Naive thymus-derived CD4-positive, alpha-beta T cell (primary cell): ENCODE data around the gene RAD51B. TPM values are rescaled to one million over a fixed set of nuclear protein-coding genes. Genes with fewer than 3 reads are reported as not detected.
A peak's percentile ranks its signal among the peaks of the same experiment; 100 is the strongest.

Source experiments
- ATAC-seq: fragments of 150-1000 bp; cut with Tn5 transposase; 2 replicates; pipeline ENCODE4 v1.10.0; 2021; ENCODE audit warnings: mild to moderate bottlenecking, moderate library complexity
- CTCF ChIA-PET: fragments of 350-600 bp; sonication (Branson Sonifier 250); formaldehyde crosslinking; loops from one replicate; lab custom pipeline; 2021; ENCODE audit warnings: antibody characterized with exemption; lab: Charles Lee
- POLR2A ChIA-PET: fragments of 350-600 bp; sonication (Branson Sonifier 250); formaldehyde crosslinking; loops from one replicate; lab custom pipeline; 2021; ENCODE audit warnings: antibody characterized with exemption, inconsistent platforms; lab: Charles Lee
- DNase-seq, 9 donors: peaks; one replicate each; pipeline versions ENCODE4 v3.0.0 to v3.0.0-alpha.2; 2020 to 2022; ENCODE audit warnings: mixed read lengths in 1 of 9
- H3K27ac ChIP-seq: one replicate; pipeline ENCODE4 v1.7.0; 2013; ENCODE audit warnings: mild to moderate bottlenecking, low read depth, low read length, moderate library complexity
- H3K27me3 ChIP-seq, 2 donors: one replicate each; pipeline ENCODE4 v1.7.0; 2013; ENCODE audit warnings: low read length in 2 of 2, mild to moderate bottlenecking in 2 of 2, moderate library complexity in 2 of 2; ENCODE audit not compliant: control insufficient read depth in 2 of 2, insufficient read depth in 2 of 2
- H3K36me3 ChIP-seq, 3 experiments: 1 replicate in 2 of 3; 2 replicates in 1 of 3; pipeline ENCODE4 v1.7.0; 2013; ENCODE audit warnings: low read length in 3 of 3, mild to moderate bottlenecking in 3 of 3, moderate library complexity in 1 of 3; ENCODE audit not compliant: insufficient read depth in 3 of 3, control insufficient read depth in 2 of 3
- H3K4me1 ChIP-seq, 2 donors: one replicate each; pipeline ENCODE4 v1.7.0; 2013; ENCODE audit warnings: low read length in 2 of 2, mild to moderate bottlenecking in 2 of 2, moderate library complexity in 1 of 2; ENCODE audit not compliant: control insufficient read depth in 2 of 2, insufficient read depth in 2 of 2
- H3K4me3 ChIP-seq: 2 replicates; pipeline ENCODE4 v1.7.0; 2013; ENCODE audit warnings: mild to moderate bottlenecking, low read length
- H3K9me3 ChIP-seq, 3 experiments: 1 replicate in 2 of 3; 2 replicates in 1 of 3; pipeline ENCODE4 v1.7.0; 2013; ENCODE audit warnings: low read length in 3 of 3; ENCODE audit not compliant: control insufficient read depth in 2 of 3
- H3K27ac Mint-ChIP-seq, 9 donors: one replicate each; pipeline ENCODE4 v1.8.0; 2020 to 2022; ENCODE audit warnings: mixed read lengths in 9 of 9, mild to moderate bottlenecking in 8 of 9, moderate library complexity in 5 of 9, inconsistent platforms in 2 of 9
- H3K27me3 Mint-ChIP-seq, 5 donors: one replicate each; pipeline ENCODE4 v1.8.0; 2021 to 2022; ENCODE audit warnings: mixed read lengths in 5 of 5, mild to moderate bottlenecking in 1 of 5
- H3K36me3 Mint-ChIP-seq, 5 donors: one replicate each; pipeline ENCODE4 v1.8.0; 2020 to 2022; ENCODE audit warnings: mixed read lengths in 5 of 5, mild to moderate bottlenecking in 3 of 5, inconsistent platforms in 1 of 5
- H3K4me1 Mint-ChIP-seq, 7 donors: one replicate each; pipeline ENCODE4 v1.8.0; 2020 to 2022; ENCODE audit warnings: mixed read lengths in 7 of 7, mild to moderate bottlenecking in 3 of 7, inconsistent platforms in 1 of 7
- H3K4me3 Mint-ChIP-seq, 10 donors: one replicate each; pipeline ENCODE4 v1.8.0; 2020 to 2022; ENCODE audit warnings: mild to moderate bottlenecking in 10 of 10, mixed read lengths in 10 of 10, moderate library complexity in 6 of 10, inconsistent platforms in 2 of 10
- H3K9me3 Mint-ChIP-seq, 11 donors: one replicate each; pipeline ENCODE4 v1.8.0; 2020 to 2022; ENCODE audit warnings: mixed read lengths in 11 of 11, mild to moderate bottlenecking in 4 of 11, inconsistent platforms in 1 of 11, moderate library complexity in 1 of 11
- intact Hi-C, 2 donors: fragments of 100-400 bp; cut with micrococcal nuclease; formaldehyde crosslinking; loops; one replicate each; pipeline ENCODE4 v1.15.1; 2023
- polyA plus RNA-seq, 2 donors: library from polyadenylated mRNA; unstranded; fragments of 300-500 nt; fragmentation: Illumina TruSeq; gene quantifications; one replicate each; pipeline ENCODE4 v1.2.3, GENCODE V29; 2021
- total RNA-seq, 6 experiments: library from RNA in 5 of 6; stranded (reverse) in 5 of 6; gene quantifications; 1 replicate in 5 of 6; 2 replicates in 1 of 6; pipeline ENCODE4 v1.2.3 and lab custom pipeline; 2021 to 2026

The RAD51B gene
- total and polyA plus RNA-seq, 7 experiments from 2014 or later = 15.0 to 42.2 (median 28.8) TPM

GRCh38 chr14:68391311-68392014, 571.9 kb downstream of the RAD51B start:
- no peaks in the 10 kb centered on the region for H3K36me3 ChIP-seq
- H3K36me3 Mint-ChIP-seq = peaks cover 0 to 23% (median 0%) of the 10 kb centered on the region in 5 donors
- H3K4me3 ChIP-seq = no peak overlapping the region
- H3K4me1 ChIP-seq = no peaks in the 10 kb centered on the region
- H3K9me3 Mint-ChIP-seq = no peaks in the 10 kb centered on the region
- H3K27ac Mint-ChIP-seq = peak overlapping the region in 1 of 9 donors; percentile 30
- POLR2A ChIA-PET = no interaction called here
- H3K4me3 Mint-ChIP-seq = no peak overlapping the region
- ATAC-seq = no peak
- CTCF ChIA-PET = no interaction called here
- intact Hi-C loops = no loop called here
- H3K4me1 Mint-ChIP-seq = peaks cover 0 to 12% (median 5%) of the 10 kb centered on the region in 7 donors
- no peaks in the 10 kb centered on the region for H3K27me3 Mint-ChIP-seq
- H3K27ac ChIP-seq = no peak overlapping the region
- no peaks in the 10 kb centered on the region for H3K9me3 ChIP-seq
- H3K27me3 ChIP-seq = no peaks in the 10 kb centered on the region
- no peak for DNase-seq

- ChIA-PET POLR2A (no interaction called here), CTCF (interaction anchor here (0.6 kb wide), 1 partner anchor 9 kb away, joined by 3 read pairs; no protein-coding TSS in a partner anchor)
- no peak for DNase-seq
- H3K27me3 ChIP-seq = no peaks in the 10 kb centered on the region
- H3K9me3 ChIP-seq = no peaks in the 10 kb centered on the region
- H3K36me3 ChIP-seq = no peaks in the 10 kb centered on the region
- Mint-ChIP-seq H3K9me3 (no peaks in the 10 kb centered on the region), H3K4me1 (peaks cover 0 to 8% (median 4%) of the 10 kb centered on the region in 7 donors), H3K27ac (no peak overlapping the region), H3K27me3 (no peaks in the 10 kb centered on the region), H3K4me3 (no peak overlapping the region), H3K36me3 (peaks cover 0 to 23% (median 0%) of the 10 kb centered on the region in 5 donors)
- no peak overlapping the region for H3K4me3 ChIP-seq
- intact Hi-C loops = no loop called here
- H3K27ac ChIP-seq = no peak overlapping the region
- H3K4me1 ChIP-seq = no peaks in the 10 kb centered on the region
- ATAC-seq = peak; percentile 62
These were observed 573.0 kb downstream of the RAD51B start for GRCh38 chr14:68392393-68393141.

GRCh38 chr14:68393259-68393658, 573.7 kb downstream of the RAD51B start:
- POLR2A ChIA-PET = no interaction called here
- Mint-ChIP-seq H3K9me3 (no peaks in the 10 kb centered on the region), H3K4me3 (no peak overlapping the region), H3K36me3 (peaks cover 0 to 22% (median 0%) of the 10 kb centered on the region in 5 donors), H3K27ac (peak overlapping the region in 2 of 9 donors; percentile 15 to 26), H3K27me3 (no peaks in the 10 kb centered on the region), H3K4me1 (peaks cover 0 to 8% (median 4%) of the 10 kb centered on the region in 7 donors)
- ATAC-seq (no peak), DNase-seq (no peak)
- CTCF ChIA-PET = no interaction called here
- H3K9me3 ChIP-seq = no peaks in the 10 kb centered on the region
- H3K27ac ChIP-seq = no peak overlapping the region
- intact Hi-C loops = no loop called here
- no peaks in the 10 kb centered on the region for H3K27me3 ChIP-seq
- no peaks in the 10 kb centered on the region for H3K4me1 ChIP-seq
- no peaks in the 10 kb centered on the region for H3K36me3 ChIP-seq
- H3K4me3 ChIP-seq = no peak overlapping the region

- Histone ChIP-seq H3K4me1 (no peaks in the 10 kb centered on the region), H3K27ac (no peak overlapping the region), H3K36me3 (no peaks in the 10 kb centered on the region), H3K4me3 (no peak overlapping the region), H3K9me3 (no peaks in the 10 kb centered on the region), H3K27me3 (no peaks in the 10 kb centered on the region)
- Mint-ChIP-seq H3K4me3 (no peak overlapping the region), H3K36me3 (peaks cover 0 to 16% (median 2%) of the 10 kb centered on the region in 5 donors), H3K4me1 (peaks cover 0 to 11% (median 4%) of the 10 kb centered on the region in 7 donors), H3K27me3 (no peaks in the 10 kb centered on the region), H3K9me3 (no peaks in the 10 kb centered on the region), H3K27ac (peak overlapping the region in 2 of 9 donors; percentile 15 to 87)
- intact Hi-C loops = no loop called here
- CTCF ChIA-PET = no interaction called here
- ATAC-seq = no peak
- DNase-seq = no peak
- POLR2A ChIA-PET = no interaction called here
These were observed 574.7 kb downstream of the RAD51B start for GRCh38 chr14:68394118-68394763.

DNA sequence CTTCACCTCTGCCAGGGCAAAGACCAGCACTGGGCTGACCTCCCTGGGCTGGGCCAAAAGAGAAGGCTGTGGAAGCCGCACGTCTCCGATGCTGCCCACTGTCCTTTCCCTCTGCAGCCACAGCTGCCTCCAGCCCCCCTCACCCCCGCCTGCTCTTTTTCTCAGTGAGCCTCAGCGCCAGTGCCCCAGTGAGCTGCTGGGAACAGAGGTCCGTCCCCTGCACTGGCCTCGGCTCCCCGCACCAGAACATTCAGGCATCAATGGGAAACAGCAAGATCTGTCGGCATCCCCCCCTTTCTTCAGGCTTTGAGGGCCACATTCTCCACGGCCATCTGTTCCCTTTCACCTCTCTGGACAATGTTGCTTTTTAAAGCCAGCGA, 575.2 kb downstream of the RAD51B start:
- ChIA-PET POLR2A (no interaction called here), CTCF (no interaction called here)
- Mint-ChIP-seq H3K4me1 (peaks cover 0 to 11% (median 7%) of the 10 kb centered on the region in 7 donors), H3K27ac (peak overlapping the region in 1 of 9 donors; percentile 26), H3K27me3 (no peaks in the 10 kb centered on the region), H3K9me3 (no peaks in the 10 kb centered on the region), H3K36me3 (peaks cover 0 to 16% (median 2%) of the 10 kb centered on the region in 5 donors), H3K4me3 (no peak overlapping the region)
- H3K36me3 ChIP-seq = no peaks in the 10 kb centered on the region
- intact Hi-C loops = no loop called here
- ATAC-seq (no peak), DNase-seq (no peak)
- H3K27me3 ChIP-seq = no peaks in the 10 kb centered on the region
- H3K4me3 ChIP-seq = no peak overlapping the region
- H3K9me3 ChIP-seq = no peaks in the 10 kb centered on the region
- H3K27ac ChIP-seq = no peak overlapping the region
- H3K4me1 ChIP-seq = no peaks in the 10 kb centered on the region

- peak overlapping the region in 1 of 9 donors; percentile 26 for H3K27ac Mint-ChIP-seq
These were observed 576.0 kb downstream of the RAD51B start for GRCh38 chr14:68395604-68396003.

More at GRCh38 chr14:68395604-68396003, 576.0 kb downstream of the RAD51B start:
- Histone ChIP-seq H3K27me3 (no peaks in the 10 kb centered on the region), H3K9me3 (no peaks in the 10 kb centered on the region), H3K4me1 (no peaks in the 10 kb centered on the region), H3K4me3 (no peak overlapping the region), H3K27ac (no peak overlapping the region), H3K36me3 (no peaks in the 10 kb centered on the region)
- H3K27me3 Mint-ChIP-seq = no peaks in the 10 kb centered on the region
- ATAC-seq = no peak
- no peak for DNase-seq
- ChIA-PET POLR2A (no interaction called here), CTCF (no interaction called here)
- intact Hi-C loops = no loop called here
- peaks cover 0 to 18% (median 12%) of the 10 kb centered on the region in 7 donors for H3K4me1 Mint-ChIP-seq
- H3K36me3 Mint-ChIP-seq = peaks cover 0 to 16% (median 2%) of the 10 kb centered on the region in 5 donors
- H3K9me3 Mint-ChIP-seq = no peaks in the 10 kb centered on the region
- H3K4me3 Mint-ChIP-seq = no peak overlapping the region
